GM12892 (cell line): ENCODE measurements around the gene AP2A2.

Source experiments
- POLR2A ChIP-seq: IDR thresholded peaks from 2 replicates; pipeline ENCODE4 v1.6.1; 2011; ENCODE audit warnings: low read depth, low read length, control low read depth
- POLR2AphosphoS5 ChIP-seq: IDR thresholded peaks from 2 replicates; pipeline ENCODE4 v1.6.1; 2011; ENCODE audit warnings: low read depth, low read length, control low read depth
- TAF1 ChIP-seq: IDR thresholded peaks from 2 replicates; pipeline ENCODE4 v1.6.1; 2011; ENCODE audit warnings: low read depth, mild to moderate bottlenecking, control low read depth, low read length, borderline replicate concordance

- no peak for TF ChIP-seq POLR2AphosphoS5
- TF ChIP-seq POLR2A, result no peak
- TF ChIP-seq TAF1, result no peak
Observed at GRCh38 chr11:894575-895201, 31.0 kb upstream of the AP2A2 start.
